IMR-90 (cell line): Measurements from ENCODE around the gene DTX1. TPM values are rescaled to one million over a fixed set of nuclear protein-coding genes. Genes with fewer than 3 reads are reported as not detected.

Source experiments
- ATAC-seq: fragments of 200-7000 bp; cut with Tn5 transposase; 2 replicates; pipeline ENCODE4 v1.9.1; 2020; ENCODE audit warnings: low read depth, mild to moderate bottlenecking, moderate library complexity
- BruUV-seq: library from RNA; stranded (reverse); fragments of 400-500 nt; replicated peaks from 2 replicates; lab custom pipeline; 2021; lab: Mats Ljungman, UMichigan
- CTCF ChIA-PET: fragments of 300-600 bp; formaldehyde crosslinking; extraction: SDS; loops from one replicate; lab custom pipeline; 2021; ENCODE audit warnings: antibody characterized with exemption; lab: Yijun Ruan, JAX
- POLR2A ChIA-PET: fragments of 300-600 bp; sonication (Branson Sonifier 250); formaldehyde crosslinking; loops from one replicate; lab custom pipeline; 2022; ENCODE audit warnings: antibody characterized with exemption; ENCODE audit not compliant: unreplicated experiment; lab: Charles Lee
- DNase-seq: peaks from one replicate; pipeline ENCODE4 v3.0.0; 2013
- H2AFZ ChIP-seq: replicated peaks from 2 replicates; pipeline ENCODE3; 2013; ENCODE audit warnings: low read length, mild to moderate bottlenecking; ENCODE audit not compliant: poor library complexity
- H2AK5ac ChIP-seq: 2 replicates; pipeline ENCODE4 v1.6.1; 2013; ENCODE audit warnings: low read depth, low read length, inconsistent platforms
- H2AK9ac ChIP-seq: replicated peaks from 2 replicates; pipeline ENCODE3; 2013; ENCODE audit warnings: mild to moderate bottlenecking, low read depth, low read length, moderate library complexity; ENCODE audit not compliant: poor library complexity
- H2BK120ac ChIP-seq: 2 replicates; pipeline ENCODE4 v1.6.1; 2013; ENCODE audit warnings: low read depth, low read length, inconsistent platforms
- H2BK15ac ChIP-seq: 3 replicates; pipeline ENCODE4 v1.6.1; 2013; ENCODE audit warnings: low read depth, low read length, inconsistent platforms
- H2BK20ac ChIP-seq: 2 replicates; pipeline ENCODE4 v1.6.1; 2013; ENCODE audit warnings: low read depth, mild to moderate bottlenecking, inconsistent platforms, low read length, moderate library complexity
- H2BK5ac ChIP-seq: 2 replicates; pipeline ENCODE4 v1.6.1; 2013; ENCODE audit warnings: mild to moderate bottlenecking, low read depth, low read length, inconsistent platforms; ENCODE audit not compliant: poor library complexity, severe bottlenecking
- H3K14ac ChIP-seq: replicated peaks from 2 replicates; pipeline ENCODE4 v1.6.1; 2013; ENCODE audit warnings: low read depth, low read length, inconsistent platforms
- H3K18ac ChIP-seq: 2 replicates; pipeline ENCODE4 v1.6.1; 2013; ENCODE audit warnings: low read depth, low read length, control low read depth
- H3K23ac ChIP-seq: 2 replicates; pipeline ENCODE4 v1.6.1; 2013; ENCODE audit warnings: low read depth, low read length, inconsistent platforms
- H3K27ac ChIP-seq: 2 replicates; pipeline ENCODE4 v1.5.1; 2013; ENCODE audit warnings: mild to moderate bottlenecking, control low read depth, low read length; ENCODE audit not compliant: insufficient read depth
- H3K27me3 ChIP-seq: 2 replicates; pipeline ENCODE4 v1.6.1; 2013; ENCODE audit warnings: low read length; ENCODE audit not compliant: control insufficient read depth, insufficient read depth
- H3K36me3 ChIP-seq: 2 replicates; pipeline ENCODE4 v1.6.1; 2013; ENCODE audit warnings: low read length, mixed read lengths; ENCODE audit not compliant: control insufficient read depth, insufficient read depth
- H3K4ac ChIP-seq: 2 replicates; pipeline ENCODE4 v1.6.1; 2013; ENCODE audit warnings: low read depth, low read length, inconsistent platforms
- H3K4me1 ChIP-seq: 2 replicates; pipeline ENCODE4 v1.6.1; 2013; ENCODE audit warnings: low read length, mixed read lengths; ENCODE audit not compliant: control insufficient read depth, insufficient read depth
- H3K4me2 ChIP-seq: 2 replicates; pipeline ENCODE4 v1.6.1; 2013; ENCODE audit warnings: low read depth, mild to moderate bottlenecking, control low read depth, low read length, moderate library complexity
- H3K4me3 ChIP-seq: 2 replicates; pipeline ENCODE4 v1.5.1; 2013; ENCODE audit warnings: low read depth, mild to moderate bottlenecking, control low read depth, low read length, moderate library complexity; ENCODE audit not compliant: insufficient read depth
- H3K56ac ChIP-seq: 2 replicates; pipeline ENCODE4 v1.6.1; 2013; ENCODE audit warnings: low read length, inconsistent platforms; ENCODE audit not compliant: insufficient read depth; ENCODE audit errors: extremely low read depth
- H3K79me1 ChIP-seq, 2 experiments: 2 replicates each; pipeline ENCODE4 v1.6.1; 2013; ENCODE audit warnings: low read length in 2 of 2, inconsistent platforms in 1 of 2, low read depth in 1 of 2
- H3K9ac ChIP-seq: 2 replicates; pipeline ENCODE4 v1.6.1; 2013; ENCODE audit warnings: low read depth, low read length, control low read depth
- H3K9me1 ChIP-seq: 2 replicates; pipeline ENCODE4 v1.6.1; 2013; ENCODE audit warnings: low read length, inconsistent platforms; ENCODE audit not compliant: insufficient read depth
- H3K9me3 ChIP-seq: 2 replicates; pipeline ENCODE4 v1.6.1; 2013; ENCODE audit warnings: low read length; ENCODE audit not compliant: control insufficient read depth, insufficient read depth
- H4K20me1 ChIP-seq: 2 replicates; pipeline ENCODE4 v1.6.1; 2013; ENCODE audit warnings: low read length, inconsistent platforms; ENCODE audit not compliant: insufficient read depth
- H4K5ac ChIP-seq: 2 replicates; pipeline ENCODE4 v1.6.1; 2013; ENCODE audit warnings: mild to moderate bottlenecking, low read depth, low read length, control low read depth
- H4K8ac ChIP-seq, 2 experiments: 2 replicates each; pipeline ENCODE4 v1.6.1; 2013; ENCODE audit warnings: low read depth in 2 of 2, low read length in 2 of 2, control low read depth in 1 of 2, inconsistent platforms in 1 of 2
- H4K91ac ChIP-seq: 2 replicates; pipeline ENCODE4 v1.6.1; 2013; ENCODE audit warnings: low read depth, low read length, inconsistent platforms; ENCODE audit not compliant: insufficient read depth
- BHLHE40 ChIP-seq: fragments of 150-350 bp; IDR thresholded peaks from 2 replicates; pipeline ENCODE4 v1.6.1; 2016; ENCODE audit warnings: mild to moderate bottlenecking, low read depth, low read length
- CEBPB ChIP-seq: IDR thresholded peaks from 2 replicates; pipeline ENCODE4 v1.6.1; 2012; ENCODE audit warnings: low read depth, low read length, improper control_type of control experiment
- MAZ ChIP-seq: IDR thresholded peaks from 2 replicates; pipeline ENCODE4 v1.6.1; 2012; ENCODE audit warnings: low read depth, mild to moderate bottlenecking, low read length, improper control_type of control experiment, moderate library complexity, borderline replicate concordance
- NFE2L2 ChIP-seq: fragments of 150-350 bp; IDR thresholded peaks from 2 replicates; pipeline ENCODE4 v1.6.1; 2016; ENCODE audit warnings: low read depth, mild to moderate bottlenecking, low read length
- RAD21 ChIP-seq: IDR thresholded peaks from 2 replicates; pipeline ENCODE4 v1.6.1; 2012; ENCODE audit warnings: low read length, improper control_type of control experiment
- RFX5 ChIP-seq: IDR thresholded peaks from 2 replicates; pipeline ENCODE4 v1.8.0; 2012; ENCODE audit warnings: low read depth, mild to moderate bottlenecking, low read length, moderate library complexity
- WGBS, 2 experiments: methylation state at CpG; one replicate each; pipeline versions ENCODE4 v1.1.5 to v1.1.7; 2013; ENCODE audit warnings: missing lambda C conversion rate in 2 of 2; ENCODE audit not compliant: insufficient read length in 1 of 2; ENCODE audit errors: extremely low coverage in 2 of 2; 5-methylcytosine and 5-hydroxymethylcytosine counted together
- dilution Hi-C: fragments of 300-500 bp; cut with HindIII; formaldehyde crosslinking; loops from one replicate; pipeline ENCODE4 v1.14.3; 2018; ENCODE audit warnings: low sequenced_read_pairs; ENCODE audit not compliant: unreplicated experiment
- in situ Hi-C: fragments of 300-500 bp; cut with MboI; formaldehyde crosslinking; loops from 3 replicates; pipeline ENCODE4 v1.14.3; 2019; ENCODE audit warnings: low sequenced_read_pairs, inconsistent platforms, mixed read lengths
- intact Hi-C: fragments of 100-400 bp; cut with micrococcal nuclease; formaldehyde crosslinking; loops from 2 replicates; pipeline ENCODE4 v1.10.0; 2022
- polyA plus RNA-seq, 3 experiments: library from polyadenylated mRNA; depleted of rRNA; stranded (reverse); fragments of >200 nt; gene quantifications; 2 replicates each; pipeline ENCODE4 v1.2.3, GENCODE V29; 2012; ENCODE audit warnings: low replicate concordance in 1 of 3
- total RNA-seq: library from RNA; depleted of rRNA; stranded (reverse); fragments of >200 nt; gene quantifications from 2 replicates; pipeline ENCODE4 v1.2.3, GENCODE V29; 2012

DTX1 gene
- total and polyA plus RNA-seq, 2 of the 4 experiments (the other 2 are of a cell fraction), result not detected

DNA sequence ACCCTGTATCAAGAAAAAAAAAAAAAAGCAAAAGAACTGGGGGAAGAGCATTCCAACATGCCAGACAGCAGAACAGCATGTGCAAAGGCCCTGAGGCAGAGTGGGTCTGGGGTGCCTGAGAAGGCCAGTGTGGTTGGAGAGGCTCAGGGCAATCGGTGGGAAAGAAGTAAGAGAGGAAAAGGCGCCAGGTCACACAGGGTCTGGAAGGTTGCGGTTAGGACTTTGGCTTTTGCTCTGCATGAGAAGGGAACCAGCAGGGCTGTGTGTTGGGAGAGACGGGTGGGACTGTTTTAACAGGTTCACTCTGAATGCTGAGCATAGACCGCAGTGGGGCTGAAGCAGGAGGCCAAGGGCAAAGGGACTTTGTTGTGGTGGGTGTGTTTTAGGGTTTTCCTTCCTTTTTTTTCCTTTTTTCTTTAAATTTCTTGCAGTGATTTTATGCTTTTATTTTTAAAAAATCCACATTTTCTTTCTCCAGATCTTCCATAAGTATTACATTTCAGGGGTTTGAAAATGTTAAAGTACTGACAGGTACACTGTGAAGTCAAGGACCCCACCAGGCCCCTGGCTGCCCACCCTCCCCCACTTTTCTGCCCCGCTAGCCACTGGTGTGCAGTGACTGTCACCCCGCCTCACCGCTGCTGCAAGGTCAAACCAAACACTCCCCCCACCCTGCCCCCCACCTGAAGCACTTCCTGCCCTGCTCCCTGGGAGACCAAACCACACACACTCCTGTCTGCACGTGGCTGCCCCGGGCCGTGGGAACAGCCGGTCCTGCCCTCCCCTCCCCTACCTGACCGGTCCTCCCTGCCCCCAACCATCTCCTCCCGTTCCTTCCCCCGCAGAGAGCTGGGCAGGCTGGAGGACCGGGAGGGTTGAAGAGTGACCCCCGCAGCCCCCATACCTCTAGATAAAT, 30.0 kb downstream of the DTX1 start:
- no peak overlapping the region for H3K56ac ChIP-seq
- intact Hi-C loops, result no loop called here
- H3K4me1 ChIP-seq, result no peaks in the 10 kb centered on the region
- no peak overlapping the region for H2AFZ ChIP-seq
- H2BK15ac ChIP-seq, result no peak overlapping the region
- H3K27ac ChIP-seq, result no peak overlapping the region
- ChIA-PET CTCF (no interaction called here), POLR2A (no interaction called here)
- H2AK5ac ChIP-seq, result no peak overlapping the region
- no peak overlapping the region for H2BK5ac ChIP-seq
- H3K9me3 ChIP-seq, result no peaks in the 10 kb centered on the region
- H3K27me3 ChIP-seq, result peaks cover 10% of the 10 kb centered on the region; the same call in 1 of the 2 replicates
- no peak overlapping the region for H3K14ac ChIP-seq
- no peak overlapping the region for H2BK20ac ChIP-seq
- H4K5ac ChIP-seq, result no peak overlapping the region
- H4K8ac ChIP-seq, result no peak overlapping the region
- no peak overlapping the region for H4K91ac ChIP-seq
- no peak overlapping the region for H3K9ac ChIP-seq
- no peak overlapping the region for H2BK120ac ChIP-seq
- no TSS peak for BruUV-seq
- H3K23ac ChIP-seq, result no peak overlapping the region
- no peak overlapping the region for H3K4me3 ChIP-seq
- H3K79me1 ChIP-seq, result no peaks in the 10 kb centered on the region
- H3K36me3 ChIP-seq, result no peaks in the 10 kb centered on the region
- DNase-seq, result no peak
- ATAC-seq, result no peak
- H3K18ac ChIP-seq, result no peak overlapping the region
- WGBS, 2 experiments, result 80% methylated on average over 3 of the region's 17 CpGs; no CpG with 5 or more reads in 1 of the 2 experiments
- H3K9me1 ChIP-seq, result no peaks in the 10 kb centered on the region
- no peak overlapping the region for H2AK9ac ChIP-seq
- H4K20me1 ChIP-seq, result no peaks in the 10 kb centered on the region
- H3K4ac ChIP-seq, result no peak overlapping the region
- TF ChIP-seq RFX5 (no peak), RAD21 (no peak), MAZ (no peak), CEBPB (no peak), NFE2L2 (no peak), BHLHE40 (no peak)
- in situ Hi-C loops, result no loop called here
- dilution Hi-C loops, result no loop called here
- H3K4me2 ChIP-seq, result no peak overlapping the region
